NCI-H526 (cell line): ENCODE data around the gene SPACDR.
A peak's percentile ranks its signal among the peaks of the same experiment; 100 is the strongest.

Source experiments
- DNase-seq, 2 experiments: peaks; one replicate each; lab custom pipeline; 2025; lab: John Stamatoyannopoulos, UW

SPACDR gene

GRCh38 chr7:100413346-100413745 is 50.7 kb downstream of the SPACDR start:
- DNase-seq = no peak

GRCh38 chr7:100411101-100411500 is 53.0 kb downstream of the SPACDR start:
- DNase-seq = no peak

GRCh38 chr7:100407285-100408180 is 56.5 kb downstream of the SPACDR start:
- DNase-seq = peak; percentile 39 to 69

- no peak for DNase-seq
Measured at GRCh38 chr7:100406767-100407166, 57.3 kb downstream of the SPACDR start.
